ENCODE data around the gene CCL27. TPM values are rescaled to one million over a fixed set of nuclear protein-coding genes. Genes with fewer than 3 reads are reported as not detected.

The CCL27 gene
- total and polyA plus RNA-seq, 2 of the 8 experiments (the other 6 are each of a cell fraction or from before 2014, with no cell fraction given), result 0.42 TPM; not detected in 1

DNA sequence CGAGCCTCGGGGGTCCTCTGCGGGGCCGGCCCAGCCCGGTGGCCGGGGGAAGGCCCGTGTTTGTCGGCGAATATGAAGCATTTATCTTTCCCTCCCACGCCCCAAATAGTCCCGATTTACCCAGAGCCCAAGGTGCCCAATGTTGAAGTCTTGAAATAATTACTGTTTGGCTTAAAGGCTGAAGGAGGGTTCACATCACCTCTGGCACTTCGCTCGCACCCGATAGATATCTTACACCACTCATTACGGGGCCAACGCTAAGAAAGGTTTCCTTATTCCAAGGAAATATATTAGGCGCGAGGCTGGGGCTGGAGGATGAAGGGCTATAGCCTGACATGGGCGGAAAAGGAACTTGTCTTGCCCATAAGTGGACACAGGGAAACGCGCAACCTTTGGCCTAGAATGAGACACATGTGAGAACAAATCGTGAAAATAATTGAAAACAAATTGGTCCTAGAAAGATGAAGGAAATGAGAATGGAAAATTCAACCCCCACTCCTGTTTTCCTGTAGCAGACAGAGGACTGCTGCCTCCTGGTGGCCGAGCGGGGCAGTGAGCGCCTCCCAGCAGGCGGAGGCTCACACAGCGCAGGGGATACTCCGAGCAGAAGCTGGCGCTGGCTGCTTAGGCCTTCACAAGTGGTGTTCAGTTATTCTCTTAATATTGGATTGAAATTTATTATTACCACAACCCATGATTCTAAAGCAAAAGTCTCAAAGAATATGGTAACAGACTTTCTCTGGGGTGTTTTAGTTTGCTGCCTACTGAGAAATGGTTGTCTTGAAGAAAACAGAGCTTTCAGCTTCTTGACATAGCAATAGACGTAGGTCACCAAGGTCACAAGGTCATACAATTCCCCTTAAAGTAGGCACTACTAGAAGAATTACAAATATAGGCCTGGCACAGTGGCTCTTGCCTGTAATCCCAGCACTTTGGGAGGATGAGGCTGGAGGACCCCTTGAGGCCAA lies 39.6 kb upstream of the CCL27 start (continued):
- TF ChIP-seq JUN (IDR thresholded peaks at IDR 0.05; ENCODE audit: low read depth, low read length) (no peak), KDM4A (IDR thresholded peaks at IDR 0.05; ENCODE audit: low read depth, low read length, severe bottlenecking) (peak; percentile 70), RAD21 (IDR thresholded peaks at IDR 0.05 in 1 of 2, conservative IDR thresholded peaks at IDR 0.05 in 1 of 2; ENCODE audit: low read depth in 2 of 2, low read length in 2 of 2) (peak; percentile 77 to 81), TAF7 (optimal IDR thresholded peaks at IDR 0.05; ENCODE audit: borderline replicate concordance, low read depth, low read length) (no peak), CHD1 (IDR thresholded peaks at IDR 0.05; ENCODE audit: low read depth, low read length) (no peak), SP4 (IDR thresholded peaks at IDR 0.05; ENCODE audit: low read length) (peak; percentile 39; the same call in 1 of the 2 replicates), SRF (IDR thresholded peaks at IDR 0.05; ENCODE audit: low read depth, low read length) (no peak)

All from H1 (cell line).